HG02678 (cell line): ENCODE measurements around the gene COX14.

ENCODE experiments used
- ATAC-seq: cut with Tn5 transposase; IDR thresholded peaks from one replicate; pipeline ENCODE4 v1.9.1; 2021; ENCODE audit warnings: mild to moderate bottlenecking, moderate library complexity; ENCODE audit not compliant: unreplicated experiment

The COX14 gene

GRCh38 chr12:50084775-50085614, 27.0 kb upstream of the COX14 start, which contains the start of gene SMARCD1:
SMARCD1 (plus strand) TSS chr12:50085342; CDS start chr12:50085370, 28 bp downstream.
- ATAC-seq = peak; percentile 86

DNA sequence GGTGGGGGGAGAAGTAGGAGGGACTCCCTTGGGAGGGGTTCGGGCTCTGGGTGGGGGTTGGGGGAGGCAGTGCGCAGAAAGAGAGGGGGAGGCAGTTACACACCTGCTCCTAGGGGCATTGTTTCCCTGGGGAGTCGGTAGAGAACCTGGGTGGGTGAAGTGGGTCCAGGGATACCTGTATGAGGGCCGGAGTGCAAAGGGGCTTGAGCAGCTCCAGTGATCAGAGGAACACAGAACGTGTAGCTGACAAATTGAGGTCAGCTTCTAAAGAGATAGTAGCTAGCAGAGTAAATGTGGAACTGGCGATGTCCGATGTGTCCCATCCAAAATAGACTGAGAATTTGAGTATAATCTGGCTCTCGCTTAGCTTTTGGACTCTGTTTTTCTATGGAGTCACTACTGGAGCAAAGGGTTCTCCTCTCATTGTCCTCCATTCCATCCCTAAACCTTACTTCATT, 26.4 kb upstream of the COX14 start:
- no peak for ATAC-seq

DNA sequence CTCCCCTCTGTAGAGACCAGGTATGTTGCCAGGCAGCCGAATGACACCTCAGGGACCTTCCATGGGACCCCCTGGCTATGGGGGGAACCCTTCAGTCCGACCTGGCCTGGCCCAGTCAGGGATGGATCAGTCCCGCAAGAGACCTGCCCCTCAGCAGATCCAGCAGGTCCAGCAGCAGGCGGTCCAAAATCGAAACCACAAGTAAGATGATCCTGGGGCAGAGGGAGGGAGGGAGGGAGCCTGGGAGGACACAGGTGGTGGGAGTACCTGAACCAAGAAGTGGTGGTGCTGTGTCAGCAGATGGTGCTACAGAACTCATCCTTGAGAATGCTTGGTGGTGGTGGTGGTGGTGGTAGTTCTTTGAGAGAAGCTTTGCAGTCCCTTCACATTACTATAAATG, 25.9 kb upstream of the COX14 start:
- no peak for ATAC-seq

DNA sequence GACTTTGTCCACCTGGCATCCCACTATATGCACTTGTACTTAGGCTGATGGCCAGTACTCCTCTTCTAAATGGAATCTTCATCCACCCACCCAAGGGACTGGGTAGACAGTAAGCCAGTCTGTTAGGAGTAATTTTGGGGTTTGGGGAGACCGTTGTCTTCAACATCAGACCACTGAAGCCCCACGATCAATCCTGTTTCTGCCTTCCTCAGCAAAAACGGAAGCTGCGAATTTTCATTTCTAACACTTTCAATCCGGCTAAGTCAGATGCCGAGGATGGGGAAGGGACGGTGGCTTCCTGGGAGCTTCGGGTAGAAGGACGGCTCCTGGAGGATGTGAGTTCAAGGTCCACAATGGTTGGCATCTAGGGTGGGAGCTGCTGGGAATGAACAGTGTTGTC, 24.9 kb upstream of the COX14 start:
- ATAC-seq = no peak

DNA sequence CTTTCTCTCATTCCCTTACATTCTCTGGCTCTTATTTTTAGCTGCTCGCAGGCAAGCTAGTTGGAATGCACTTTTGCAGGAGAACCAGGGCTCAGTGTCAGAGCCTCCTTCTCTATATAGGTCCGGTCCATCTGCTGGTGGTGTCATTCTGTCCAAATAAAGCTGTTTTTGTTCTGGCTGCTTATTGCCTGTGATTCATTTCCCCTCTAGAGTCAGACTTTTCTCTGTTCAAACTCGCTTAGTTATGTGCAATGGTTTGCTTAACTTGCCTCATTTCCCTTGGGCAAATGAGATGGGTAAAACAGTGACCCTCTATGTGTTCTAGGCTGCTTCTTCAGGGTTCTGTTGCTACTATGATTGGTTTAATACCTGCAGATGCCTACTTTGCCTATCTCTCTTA, 24.0 kb upstream of the COX14 start:
- ATAC-seq = no peak

DNA sequence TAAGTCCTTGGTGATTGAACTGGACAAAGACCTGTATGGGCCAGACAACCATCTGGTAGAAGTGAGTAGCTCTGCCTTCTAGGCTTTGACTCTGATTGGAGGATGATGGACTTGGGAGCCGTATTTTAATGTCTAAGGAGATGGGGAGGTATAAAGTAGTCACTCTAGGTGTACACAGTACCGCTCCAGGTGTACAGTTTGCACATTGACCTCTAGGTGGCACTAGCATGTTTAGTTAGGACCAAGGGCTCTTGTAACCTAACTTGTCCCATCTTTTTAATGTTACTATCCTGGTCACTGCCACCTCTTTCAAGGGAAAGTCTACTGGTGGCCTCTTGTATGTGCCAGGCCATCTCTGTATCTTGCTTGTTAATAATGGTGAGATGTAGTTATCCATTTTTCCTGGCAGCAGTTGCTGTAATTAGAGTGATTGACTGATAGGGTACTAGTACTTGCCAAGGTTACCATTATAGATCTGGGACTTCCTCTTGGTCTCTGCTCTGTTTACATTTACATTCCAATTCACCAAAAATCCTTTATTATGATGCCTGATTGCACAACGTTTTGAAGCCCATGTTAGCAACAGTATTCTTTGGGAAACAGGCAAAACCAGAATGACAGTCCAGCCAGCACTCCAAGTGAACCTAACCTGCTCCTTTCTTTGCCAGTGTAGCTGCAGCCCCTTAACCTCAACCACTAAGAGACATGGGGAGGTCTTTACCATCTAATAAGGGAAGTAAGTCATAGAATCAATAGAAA, 23.3 kb upstream of the COX14 start:
- ATAC-seq = no peak

- ATAC-seq = no peak
These were observed 22.3 kb upstream of the COX14 start for GRCh38 chr12:50089730-50090129.

- no peak for ATAC-seq
These were observed 21.6 kb upstream of the COX14 start for GRCh38 chr12:50090391-50090790.

- ATAC-seq = no peak
These were observed 14.1 kb upstream of the COX14 start for GRCh38 chr12:50097952-50098351.

GRCh38 chr12:50099302-50100008, 12.6 kb upstream of the COX14 start:
- no peak for ATAC-seq

- no peak for ATAC-seq
These were observed 11.5 kb upstream of the COX14 start for GRCh38 chr12:50100561-50100960.

DNA sequence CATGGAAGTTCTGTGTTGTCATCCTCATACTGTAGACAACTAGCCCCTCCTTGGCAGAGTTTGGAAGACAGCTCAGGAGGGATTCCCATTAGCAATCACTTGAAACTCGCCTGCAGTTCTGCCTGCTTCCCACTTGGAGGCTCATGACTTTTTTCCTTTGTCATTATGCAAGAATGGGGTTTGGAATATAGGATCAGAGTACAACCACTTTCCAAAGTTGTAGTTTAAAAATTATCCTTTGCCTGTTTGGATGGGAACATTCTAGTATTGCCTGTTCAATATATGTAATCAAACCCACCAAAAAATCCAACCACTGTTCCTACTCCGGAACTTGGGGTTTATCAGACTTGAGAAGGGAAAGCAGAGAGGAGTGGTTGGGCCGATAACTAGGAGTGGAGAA, 10.4 kb upstream of the COX14 start:
- no peak for ATAC-seq

GRCh38 chr12:50102131-50102531, 9.9 kb upstream of the COX14 start:
- no peak for ATAC-seq

GRCh38 chr12:50102646-50103309, 9.3 kb upstream of the COX14 start:
- ATAC-seq = no peak

DNA sequence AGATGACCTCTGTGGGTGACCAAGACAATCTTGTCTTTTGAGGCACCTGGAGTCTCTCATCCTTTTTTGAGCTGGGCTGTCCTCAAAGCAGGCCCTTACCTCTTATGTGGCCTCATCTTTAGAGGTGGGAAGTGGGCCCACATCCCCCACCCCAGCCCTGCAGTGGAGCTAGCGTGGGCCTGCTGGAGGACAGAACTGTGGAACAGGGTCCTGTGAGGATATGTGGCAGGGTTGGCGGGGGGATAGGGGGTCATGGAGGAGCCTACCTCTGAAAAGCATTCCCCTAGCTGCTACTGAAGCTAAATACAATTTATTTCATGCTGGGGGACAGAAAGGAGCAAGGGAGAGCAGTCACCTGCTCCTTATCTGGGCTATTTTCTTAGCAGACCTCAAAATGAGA, 8.7 kb upstream of the COX14 start:
- ATAC-seq = no peak

- ATAC-seq = no peak
These were observed 8.2 kb upstream of the COX14 start, which contains the start of gene GPD1 for GRCh38 chr12:50103767-50104321. GPD1 (plus strand) TSS chr12:50104008; CDS start chr12:50104051, 43 bp downstream.

DNA sequence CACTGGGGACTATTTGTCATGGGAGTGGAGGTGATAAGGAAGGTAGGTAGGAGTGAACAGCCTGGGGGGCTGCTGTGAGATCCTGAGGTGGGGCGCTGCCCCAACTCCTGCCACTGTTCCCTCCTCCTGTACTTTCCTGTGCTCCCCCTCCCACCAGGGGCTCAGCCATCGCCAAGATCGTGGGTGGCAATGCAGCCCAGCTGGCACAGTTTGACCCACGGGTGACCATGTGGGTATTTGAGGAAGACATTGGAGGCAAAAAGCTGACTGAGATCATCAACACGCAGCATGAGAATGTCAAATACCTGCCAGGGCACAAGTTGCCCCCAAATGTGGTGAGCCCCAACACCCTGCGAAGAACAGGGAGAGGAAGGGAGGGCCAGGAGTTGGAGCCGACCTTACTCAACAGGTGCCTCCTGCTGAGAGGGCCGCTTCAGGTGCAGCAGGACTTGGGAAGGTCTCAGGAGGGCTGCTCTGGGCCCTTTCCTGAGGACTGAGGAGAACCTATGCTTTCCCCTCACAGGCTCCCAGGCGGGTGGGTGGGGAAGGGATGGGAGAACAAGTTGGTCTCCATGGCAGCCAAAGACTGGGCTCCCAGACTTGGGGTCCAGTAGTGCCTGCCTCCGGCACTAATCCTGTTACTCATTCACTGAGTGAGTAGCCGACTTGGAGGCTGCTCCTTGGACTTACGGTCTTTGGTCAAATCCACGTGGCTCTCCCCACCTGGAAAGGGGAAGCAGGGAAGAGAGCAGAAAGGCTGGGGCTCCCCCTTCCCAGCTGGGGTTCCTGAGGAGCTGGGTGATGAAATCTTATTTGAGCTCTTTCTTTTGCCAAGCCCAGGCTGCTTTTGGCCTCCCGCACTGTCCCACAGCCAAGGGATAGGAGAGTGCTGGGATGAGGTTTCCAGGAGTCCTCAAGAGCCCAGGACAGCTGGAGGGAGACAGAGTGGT, 7.3 kb upstream of the COX14 start:
- ATAC-seq = no peak

- no peak for ATAC-seq
These were observed 6.1 kb upstream of the COX14 start for GRCh38 chr12:50105913-50106450.

- no peak for ATAC-seq
These were observed 5.1 kb upstream of the COX14 start for GRCh38 chr12:50106907-50107306.
